ENCODE results near the gene DENND10. TPM values are rescaled to one million over a fixed set of nuclear protein-coding genes. Genes with fewer than 3 reads are reported as not detected.

Gene DENND10
- total and polyA plus RNA-seq, 4 donors: 11.7 to 32.0 (median 29.0) TPM

DNA sequence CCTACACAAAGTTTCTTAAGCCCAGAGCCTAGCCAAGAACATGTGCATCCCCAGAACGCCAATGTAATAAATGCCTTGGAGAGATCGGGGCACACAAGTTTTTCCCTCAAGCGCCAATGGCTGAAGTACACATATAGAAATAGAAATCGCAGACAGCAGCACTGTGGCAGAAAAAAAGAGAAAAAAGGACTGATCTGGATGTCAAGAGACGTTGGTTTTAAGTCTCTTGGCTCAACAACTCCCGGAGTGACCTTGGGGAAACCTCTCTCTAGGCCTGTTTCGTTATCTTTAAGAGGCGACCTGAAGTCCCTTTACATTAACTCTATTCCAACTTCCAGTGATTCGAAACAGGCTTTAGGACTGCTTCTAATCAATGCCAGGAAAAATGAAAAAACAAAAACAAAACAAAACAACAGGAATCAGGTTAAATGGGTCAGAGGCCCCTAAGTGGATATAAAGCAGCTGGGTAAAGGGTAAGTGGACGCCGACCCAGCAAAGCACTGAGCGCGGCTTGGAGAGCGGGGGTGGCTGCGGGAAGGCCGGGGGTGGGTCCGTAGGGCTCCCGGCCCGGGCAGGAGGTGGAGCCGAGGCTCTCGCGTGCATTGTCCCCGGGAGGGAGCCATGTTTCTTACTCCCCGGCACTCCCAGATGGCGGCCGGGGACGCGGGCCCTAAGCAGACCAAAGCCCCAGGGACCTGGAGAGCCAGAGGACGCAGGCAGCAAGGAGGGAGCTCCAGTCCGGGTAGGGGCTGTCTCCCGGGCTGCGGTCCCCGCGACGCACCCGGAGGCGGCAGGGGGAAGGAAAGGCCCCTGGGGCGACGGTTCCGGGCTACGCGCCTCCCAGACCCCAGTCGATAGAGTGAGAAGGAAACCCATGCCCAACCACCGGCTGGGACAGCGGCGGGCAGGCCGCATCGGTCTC is 24.1 kb upstream of the DENND10 start:
- Histone ChIP-seq H3K4me3 (peak overlapping the region; percentile 97), H3K9me3 (ENCODE audit: control insufficient read depth in 4 of 4, insufficient read depth in 3 of 4, low read length in 3 of 4) (no peaks in the 10 kb centered on the region), H3K9ac (ENCODE audit: insufficient read depth in 1 of 2, low read length in 2 of 2) (peak overlapping the region; percentile 72 to 87), H3K27me3 (ENCODE audit: control insufficient read depth in 3 of 3, insufficient read depth in 3 of 3, low read length in 2 of 3) (no peaks in the 10 kb centered on the region), H3K27ac (ENCODE audit: low read depth in 1 of 2, low read length in 1 of 2) (peak overlapping the region; percentile 99 to 100), H3K4me1 (ENCODE audit: control insufficient read depth in 5 of 5, insufficient read depth in 5 of 5, low read length in 5 of 5) (peaks cover 0 to 23% (median 11%) of the 10 kb centered on the region in 5 donors), H3K36me3 (ENCODE audit: control insufficient read depth in 4 of 4, insufficient read depth in 4 of 4, low read length in 4 of 4) (peaks cover 0 to 2% (median under 1%) of the 10 kb centered on the region in 4 donors)
- ATAC-seq (ENCODE audit: insufficient read depth, low FRiP score): peak; percentile 88
- TF ChIP-seq, protein P1, sequence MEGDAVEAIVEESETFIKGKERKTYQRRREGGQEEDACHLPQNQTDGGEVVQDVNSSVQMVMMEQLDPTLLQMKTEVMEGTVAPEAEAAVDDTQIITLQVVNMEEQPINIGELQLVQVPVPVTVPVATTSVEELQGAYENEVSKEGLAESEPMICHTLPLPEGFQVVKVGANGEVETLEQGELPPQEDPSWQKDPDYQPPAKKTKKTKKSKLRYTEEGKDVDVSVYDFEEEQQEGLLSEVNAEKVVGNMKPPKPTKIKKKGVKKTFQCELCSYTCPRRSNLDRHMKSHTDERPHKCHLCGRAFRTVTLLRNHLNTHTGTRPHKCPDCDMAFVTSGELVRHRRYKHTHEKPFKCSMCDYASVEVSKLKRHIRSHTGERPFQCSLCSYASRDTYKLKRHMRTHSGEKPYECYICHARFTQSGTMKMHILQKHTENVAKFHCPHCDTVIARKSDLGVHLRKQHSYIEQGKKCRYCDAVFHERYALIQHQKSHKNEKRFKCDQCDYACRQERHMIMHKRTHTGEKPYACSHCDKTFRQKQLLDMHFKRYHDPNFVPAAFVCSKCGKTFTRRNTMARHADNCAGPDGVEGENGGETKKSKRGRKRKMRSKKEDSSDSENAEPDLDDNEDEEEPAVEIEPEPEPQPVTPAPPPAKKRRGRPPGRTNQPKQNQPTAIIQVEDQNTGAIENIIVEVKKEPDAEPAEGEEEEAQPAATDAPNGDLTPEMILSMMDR (IDR thresholded peaks at IDR 0.05; ENCODE audit: control extremely low read depth, extremely low read depth): no peak
- 0% methylated on average over 42 to 48 of the region's 48 CpGs for WGBS, 2 donors
- DNase-seq: peak; percentile 72 to 79 (median 77)

DNA sequence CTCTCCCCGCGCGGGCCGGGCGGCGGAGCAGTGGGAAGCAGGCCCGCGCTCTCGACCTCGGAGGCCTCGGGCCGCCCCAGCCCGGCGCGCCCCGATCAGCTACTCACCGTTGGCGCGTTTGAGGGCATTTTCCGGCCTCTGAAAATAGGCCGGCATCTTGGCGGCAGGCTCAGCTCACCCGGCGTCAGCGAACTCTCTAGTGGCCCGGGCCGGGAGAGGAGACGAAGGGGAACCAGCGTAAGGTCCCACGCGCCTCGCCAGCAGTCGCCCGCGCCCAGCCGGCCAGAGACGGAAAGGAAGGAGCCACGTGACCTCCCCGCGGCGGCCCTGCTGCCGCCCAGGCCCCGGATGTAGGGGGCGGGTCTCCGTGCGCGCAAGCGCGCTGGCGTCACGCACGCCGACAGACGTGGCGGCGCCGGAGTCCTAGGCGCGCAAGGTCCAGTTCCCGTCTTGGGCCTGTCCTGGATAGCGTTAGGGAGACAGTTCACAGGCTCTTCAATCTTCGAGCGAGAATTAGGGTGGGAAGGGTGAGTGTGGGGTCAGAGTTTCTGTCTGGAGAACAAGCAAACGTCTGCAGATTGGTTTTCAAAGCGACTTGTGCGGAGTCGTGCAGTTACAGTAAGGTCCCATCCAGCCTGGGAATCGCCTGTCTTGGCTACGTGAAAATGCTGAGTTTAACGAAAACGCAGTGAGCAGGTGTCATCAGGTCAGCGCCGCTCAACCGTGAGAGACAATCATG is 23.2 kb upstream of the DENND10 start, which contains the start of gene EIF3A:
EIF3A (minus strand) TSS at position 297 of the 739 bp plus-strand sequence; CDS start at position 156, 141 bp downstream.
- Histone ChIP-seq H3K4me3 (peak within 1 kb of the TSS; percentile 97), H3K9me3 (ENCODE audit: control insufficient read depth in 4 of 4, insufficient read depth in 3 of 4, low read length in 3 of 4) (no peaks in the 10 kb centered on the region), H3K9ac (ENCODE audit: insufficient read depth in 1 of 2, low read length in 2 of 2) (peak within 1 kb of the TSS; percentile 87 to 94), H3K27ac (ENCODE audit: low read depth in 1 of 2, low read length in 1 of 2) (peak within 1 kb of the TSS; percentile 99 to 100), H3K4me1 (ENCODE audit: control insufficient read depth in 5 of 5, insufficient read depth in 5 of 5, low read length in 5 of 5) (peaks cover 0 to 23% (median 11%) of the 10 kb centered on the region in 5 donors), H3K27me3 (ENCODE audit: control insufficient read depth in 3 of 3, insufficient read depth in 3 of 3, low read length in 2 of 3) (no peaks in the 10 kb centered on the region), H3K36me3 (ENCODE audit: control insufficient read depth in 4 of 4, insufficient read depth in 4 of 4, low read length in 4 of 4) (peaks cover 0 to 2% (median 0%) of the 10 kb centered on the region in 4 donors)
- WGBS, 2 donors: 0% methylated on average over 58 to 74 of the region's 74 CpGs
- DNase-seq (peak; percentile 93 to 96 (median 93)), ATAC-seq (ENCODE audit: insufficient read depth, low FRiP score) (peak; percentile 93)
- TF ChIP-seq, protein P1 (IDR thresholded peaks at IDR 0.05; ENCODE audit: control extremely low read depth, extremely low read depth): no peak

DNA sequence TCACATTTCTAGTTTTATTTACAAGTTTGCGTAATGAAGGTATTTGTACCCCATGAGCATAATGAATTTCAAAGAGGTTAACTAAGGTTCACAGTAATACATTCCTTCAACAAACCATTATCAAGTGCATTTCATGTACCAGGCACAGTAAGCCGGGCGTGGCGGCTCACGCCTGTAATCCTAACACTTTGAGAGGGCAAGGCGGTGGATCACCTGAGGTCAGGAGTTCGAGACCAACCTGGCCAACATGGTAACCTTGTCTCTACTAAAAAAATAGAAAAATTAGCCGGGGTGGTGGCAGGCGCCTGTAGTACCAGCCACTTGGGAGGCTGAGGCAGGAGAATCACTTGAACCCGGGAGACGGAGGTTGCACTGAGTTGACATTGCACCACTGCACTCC is 19.0 kb upstream of the DENND10 start:
- no peaks in the 10 kb centered on the region for H3K27me3 ChIP-seq (ENCODE audit: control insufficient read depth in 3 of 3, insufficient read depth in 3 of 3, low read length in 2 of 3)
- no peak overlapping the region for H3K27ac ChIP-seq (ENCODE audit: low read depth in 1 of 2, low read length in 1 of 2)
- H3K9me3 ChIP-seq (ENCODE audit: control insufficient read depth in 4 of 4, insufficient read depth in 3 of 4, low read length in 3 of 4): no peaks in the 10 kb centered on the region
- no peaks in the 10 kb centered on the region for H3K36me3 ChIP-seq (ENCODE audit: control insufficient read depth in 4 of 4, insufficient read depth in 4 of 4, low read length in 4 of 4)
- TF ChIP-seq, protein P1 (IDR thresholded peaks at IDR 0.05; ENCODE audit: control extremely low read depth, extremely low read depth): no peak
- no peak for DNase-seq
- H3K4me3 ChIP-seq: no peak overlapping the region
- peaks cover 0 to 4% (median 0%) of the 10 kb centered on the region in 5 donors for H3K4me1 ChIP-seq (ENCODE audit: control insufficient read depth in 5 of 5, insufficient read depth in 5 of 5, low read length in 5 of 5)
- H3K9ac ChIP-seq (ENCODE audit: insufficient read depth in 1 of 2, low read length in 2 of 2): no peak overlapping the region
- ATAC-seq (ENCODE audit: insufficient read depth, low FRiP score): no peak
- 91 to 94% methylated on average over 11 of the region's 11 CpGs for WGBS, 2 donors
